ENCODE results near the gene PCDHGC5. TPM values are rescaled to one million over a fixed set of nuclear protein-coding genes. Genes with fewer than 3 reads are reported as not detected.
A peak's percentile ranks its signal among the peaks of the same experiment; 100 is the strongest.

The PCDHGC5 gene
- total and polyA plus RNA-seq, 2 of the 8 experiments (the other 6 are each of a cell fraction or from before 2014, with no cell fraction given) = 0.41 to 1.1 TPM

GRCh38 chr5:141512911-141513626 is 24.2 kb downstream of the PCDHGC5 start (continued):
- TF ChIP-seq KDM1A (IDR thresholded peaks at IDR 0.05; ENCODE audit: borderline replicate concordance, low read length) = no peak
- TF ChIP-seq BCL11A (IDR thresholded peaks at IDR 0.05; ENCODE audit: low read depth in 2 of 2, low read length in 2 of 2) = no peak
- TF ChIP-seq HDAC6 (IDR thresholded peaks at IDR 0.05; ENCODE audit: low read depth, low read length) = no peak
- TF ChIP-seq TAF7 (optimal IDR thresholded peaks at IDR 0.05; ENCODE audit: borderline replicate concordance, low read depth, low read length) = no peak
- no peak for TF ChIP-seq KDM5A (IDR thresholded peaks at IDR 0.05; ENCODE audit: low read length)
- peak; percentile 44 for TF ChIP-seq RNF2 (IDR thresholded peaks at IDR 0.05; ENCODE audit: borderline replicate concordance, low read depth, low read length, missing control alignments, poor library complexity, severe bottlenecking)
- 0 out of 4 replicates have a peak, but pooled peaks of 1 of the 2 experiments have one; percentile 25 for TF ChIP-seq SIN3A (conservative IDR thresholded peaks at IDR 0.05 in 1 of 2, IDR thresholded peaks at IDR 0.05 in 1 of 2; ENCODE audit: low read depth in 1 of 2, low read length in 2 of 2)
- TF ChIP-seq TEAD4 (IDR thresholded peaks at IDR 0.05; ENCODE audit: low read depth, low read length) = no peak
- TF ChIP-seq SP2 (IDR thresholded peaks at IDR 0.05; ENCODE audit: low read length) = no peak
- no peak for TF ChIP-seq ASH2L (IDR thresholded peaks at IDR 0.05; ENCODE audit: low read length)

Data from H1 (cell line).